Ascending aorta (tissue), 2 donors: ENCODE data around the gene PPP2R5D. TPM values are rescaled to one million over a fixed set of nuclear protein-coding genes. Genes with fewer than 3 reads are reported as not detected.

Experiments
- DNase-seq, 2 donors: peaks; one replicate each; pipeline ENCODE4 v3.0.0-alpha.2; 2019; ENCODE audit warnings: low spot score in 2 of 2
- H3K27ac ChIP-seq, 2 donors: fragments of 200-600 bp; sonication (generic); one replicate each; pipeline ENCODE4 v1.5.1; 2016 to 2017; ENCODE audit warnings: mild to moderate bottlenecking in 1 of 2
- H3K27me3 ChIP-seq: fragments of 200-600 bp; sonication (generic); one replicate; pipeline ENCODE4 v1.5.1; 2017
- H3K36me3 ChIP-seq, 2 donors: fragments of 200-600 bp; sonication (generic); one replicate each; pipeline ENCODE4 v1.5.1; 2016
- H3K4me1 ChIP-seq, 2 donors: fragments of 200-600 bp; sonication (generic); one replicate each; pipeline ENCODE4 v1.5.1; 2016 to 2017; ENCODE audit warnings: mild to moderate bottlenecking in 1 of 2
- H3K4me3 ChIP-seq, 2 donors: fragments of 200-600 bp; sonication (generic); one replicate each; pipeline ENCODE4 v1.5.1; 2016 to 2017; ENCODE audit warnings: mild to moderate bottlenecking in 1 of 2
- H3K9me3 ChIP-seq, 2 donors: fragments of 200-600 bp; sonication (generic); one replicate each; pipeline ENCODE4 v1.5.1; 2016
- CTCF ChIP-seq, 3 experiments: fragments of 200-600 bp in 2 of 3; fragments of 450-650 bp in 1 of 3; sonication (generic) in 2 of 3; IDR thresholded peaks; one replicate each; pipeline ENCODE4 v1.5.1; 2016 to 2019; ENCODE audit warnings: antibody characterized with exemption in 3 of 3, mild to moderate bottlenecking in 1 of 3, moderate library complexity in 1 of 3
- intact Hi-C: fragments of 100-400 bp; cut with DNase I; formaldehyde crosslinking; loops from one replicate; pipeline ENCODE4 v1.15.1; 2023
- total RNA-seq: library from RNA; depleted of rRNA; stranded (reverse); fragments of >200 nt; gene quantifications from one replicate; pipeline ENCODE4 v1.1.0, GENCODE V29; 2016

The PPP2R5D gene
- total RNA-seq, 1 donor from 2014 or later, result 27.7 TPM

- Histone ChIP-seq H3K9me3 (no peaks in the 10 kb centered on the region), H3K36me3 (peaks cover 40 to 44% of the 10 kb centered on the region in 2 donors), H3K4me3 (no peak overlapping the region), H3K27me3 (no peaks in the 10 kb centered on the region), H3K27ac (no peak overlapping the region), H3K4me1 (no peaks in the 10 kb centered on the region)
- intact Hi-C loops, result no loop called here
- TF ChIP-seq CTCF (IDR thresholded peaks at IDR 0.05), result no peak
- no peak for DNase-seq
Measured at GRCh38 chr6:43005844-43006243, 21.5 kb downstream of the PPP2R5D start.

DNA sequence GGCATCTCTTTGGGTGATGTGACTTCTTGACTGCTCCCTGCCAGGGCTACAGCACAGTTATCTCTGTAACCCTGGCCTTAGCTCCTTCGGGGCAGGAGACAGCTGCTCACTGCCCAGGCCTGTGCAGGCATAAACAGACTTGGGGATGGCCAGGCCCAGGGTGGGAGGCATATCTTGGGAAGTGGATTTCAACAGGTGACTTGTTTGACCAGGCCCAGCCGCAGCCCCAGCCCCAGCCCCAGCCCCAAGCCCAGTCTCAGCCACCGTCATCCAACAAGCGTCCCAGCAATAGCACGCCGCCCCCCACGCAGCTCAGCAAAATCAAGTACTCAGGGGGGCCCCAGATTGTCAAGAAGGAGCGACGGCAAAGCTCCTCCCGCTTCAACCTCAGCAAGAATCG lies 21.9 kb downstream of the PPP2R5D start:
- H3K27ac ChIP-seq, result no peak overlapping the region

GRCh38 chr6:43007126-43007525 lies 22.8 kb downstream of the PPP2R5D start:
- H3K9me3 ChIP-seq, result no peaks in the 10 kb centered on the region
- H3K27me3 ChIP-seq, result no peaks in the 10 kb centered on the region
- no peak for DNase-seq
- intact Hi-C loops, result no loop called here
- H3K27ac ChIP-seq, result no peak overlapping the region
- TF ChIP-seq CTCF (IDR thresholded peaks at IDR 0.05), result no peak
- no peaks in the 10 kb centered on the region for H3K4me1 ChIP-seq
- no peak overlapping the region for H3K4me3 ChIP-seq
- H3K36me3 ChIP-seq, result peaks cover 49 to 57% of the 10 kb centered on the region in 2 donors

More for the DNA sequence above, 21.9 kb downstream of the PPP2R5D start:
- intact Hi-C loops, result no loop called here
- H3K4me1 ChIP-seq, result no peaks in the 10 kb centered on the region
- H3K9me3 ChIP-seq, result no peaks in the 10 kb centered on the region
- no peak for TF ChIP-seq CTCF (IDR thresholded peaks at IDR 0.05)
- no peak overlapping the region for H3K4me3 ChIP-seq
- no peak for DNase-seq
- H3K36me3 ChIP-seq, result peaks cover 44 to 48% of the 10 kb centered on the region in 2 donors
- no peaks in the 10 kb centered on the region for H3K27me3 ChIP-seq

DNA sequence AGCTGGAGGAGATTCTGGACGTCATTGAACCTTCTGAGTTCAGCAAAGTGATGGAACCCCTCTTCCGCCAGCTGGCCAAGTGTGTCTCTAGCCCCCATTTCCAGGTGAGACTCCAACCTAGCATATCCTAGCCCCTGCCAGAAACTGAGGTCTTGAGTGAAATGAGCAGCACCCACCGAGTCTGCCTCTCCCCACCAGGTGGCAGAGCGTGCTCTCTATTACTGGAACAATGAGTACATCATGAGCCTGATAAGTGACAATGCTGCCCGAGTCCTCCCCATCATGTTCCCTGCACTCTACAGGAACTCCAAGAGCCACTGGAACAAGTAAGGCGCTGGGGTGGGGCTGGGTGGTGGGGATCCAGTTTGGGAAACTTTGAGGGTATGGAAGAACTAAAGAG lies 24.8 kb downstream of the PPP2R5D start:
- Histone ChIP-seq H3K36me3 (peaks cover 51 to 57% of the 10 kb centered on the region in 2 donors), H3K27ac (no peak overlapping the region)
- intact Hi-C loops, result no loop called here

GRCh38 chr6:43011207-43011606 lies 26.8 kb downstream of the PPP2R5D start:
- no peak overlapping the region for H3K4me3 ChIP-seq
- intact Hi-C loops, result loop anchor here (5.0 kb wide), 4 partner anchors 109 to 161 kb away; partner anchors contain the start of gene SRF
- H3K36me3 ChIP-seq, result peaks cover 51 to 53% of the 10 kb centered on the region in 2 donors
- TF ChIP-seq CTCF (IDR thresholded peaks at IDR 0.05), result no peak
- peaks cover 4 to 24% of the 10 kb centered on the region in 2 donors for H3K4me1 ChIP-seq
- H3K27me3 ChIP-seq, result no peaks in the 10 kb centered on the region
- DNase-seq, result no peak
- no peak overlapping the region for H3K27ac ChIP-seq
- no peaks in the 10 kb centered on the region for H3K9me3 ChIP-seq

More for the DNA sequence above, 24.8 kb downstream of the PPP2R5D start:
- TF ChIP-seq CTCF (IDR thresholded peaks at IDR 0.05), result peak in 2 of 3 experiments; percentile 10 to 32
- DNase-seq, result no peak
- no peak overlapping the region for H3K4me3 ChIP-seq
- H3K27me3 ChIP-seq, result no peaks in the 10 kb centered on the region
- H3K4me1 ChIP-seq, result peaks cover 0 to 9% of the 10 kb centered on the region in 2 donors
- H3K9me3 ChIP-seq, result no peaks in the 10 kb centered on the region

DNA sequence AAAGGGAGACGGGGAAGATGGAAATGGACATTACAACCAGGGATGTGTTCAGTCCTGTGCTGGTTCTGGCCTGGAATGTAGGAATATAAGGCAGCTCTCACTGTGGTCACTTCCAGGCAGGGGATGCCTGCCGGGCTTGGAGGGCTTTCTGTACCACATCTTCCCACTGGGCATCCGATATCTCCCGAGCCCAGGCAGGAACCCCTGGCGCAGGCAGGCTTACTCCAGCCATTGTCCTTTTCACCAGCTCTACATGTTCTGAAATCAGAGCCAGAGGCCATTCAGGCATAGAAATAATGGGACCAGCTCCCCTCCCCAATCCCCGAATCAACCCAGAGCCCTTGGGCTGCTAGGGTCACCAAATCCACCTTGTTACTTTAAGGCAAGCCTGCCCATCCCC lies 28.0 kb downstream of the PPP2R5D start:
- DNase-seq, result no peak
- intact Hi-C loops, result loop anchor here (5.0 kb wide), 4 partner anchors 110 to 160 kb away; partner anchors contain the start of gene SRF
- H3K9me3 ChIP-seq, result no peaks in the 10 kb centered on the region
- H3K4me1 ChIP-seq, result peaks cover 13 to 33% of the 10 kb centered on the region in 2 donors
- H3K27me3 ChIP-seq, result no peaks in the 10 kb centered on the region
- H3K4me3 ChIP-seq, result peak overlapping the region in 1 of 2 donors; percentile 76
- H3K36me3 ChIP-seq, result peaks cover 44 to 46% of the 10 kb centered on the region in 2 donors
- no peak for TF ChIP-seq CTCF (IDR thresholded peaks at IDR 0.05)
- H3K27ac ChIP-seq, result peak overlapping the region in 1 of 2 donors; percentile 80
